GM21717 (cell line): Measurements from ENCODE around the gene SMLR1.

Experiments
- ATAC-seq: cut with Tn5 transposase; IDR thresholded peaks from one replicate; pipeline ENCODE4 v1.9.1; 2021; ENCODE audit warnings: mild to moderate bottlenecking, moderate library complexity; ENCODE audit not compliant: unreplicated experiment

Gene SMLR1

GRCh38 chr6:130849594-130849993 lies 22.4 kb downstream of the SMLR1 start:
- no peak for ATAC-seq

GRCh38 chr6:130851026-130851425 lies 23.8 kb downstream of the SMLR1 start:
- ATAC-seq: no peak

GRCh38 chr6:130852844-130853554 lies 25.8 kb downstream of the SMLR1 start:
- ATAC-seq: no peak

GRCh38 chr6:130853555-130854183 lies 26.5 kb downstream of the SMLR1 start:
- ATAC-seq: no peak

GRCh38 chr6:130858054-130858453 lies 30.8 kb downstream of the SMLR1 start:
- no peak for ATAC-seq

GRCh38 chr6:130858498-130859160 lies 31.4 kb downstream of the SMLR1 start:
- no peak for ATAC-seq

GRCh38 chr6:130859161-130859867 lies 32.1 kb downstream of the SMLR1 start:
- ATAC-seq: no peak

- ATAC-seq: no peak
Observed at GRCh38 chr6:130862370-130862769, 35.2 kb downstream of the SMLR1 start.

- ATAC-seq: no peak
Observed at GRCh38 chr6:130863415-130864230, 36.4 kb downstream of the SMLR1 start.

GRCh38 chr6:130864344-130864743 lies 37.1 kb downstream of the SMLR1 start:
- no peak for ATAC-seq

- no peak for ATAC-seq
Observed at GRCh38 chr6:130865793-130866192, 38.6 kb downstream of the SMLR1 start.

- ATAC-seq: no peak
Observed at GRCh38 chr6:130869681-130870080, 42.5 kb downstream of the SMLR1 start.

GRCh38 chr6:130870179-130870880 lies 43.1 kb downstream of the SMLR1 start:
- no peak for ATAC-seq

- peak; percentile 76 for ATAC-seq
Observed at GRCh38 chr6:130872250-130873095, 45.3 kb downstream of the SMLR1 start.

- no peak for ATAC-seq
Observed at GRCh38 chr6:130873746-130874145, 46.5 kb downstream of the SMLR1 start.

GRCh38 chr6:130879826-130880225 lies 52.6 kb downstream of the SMLR1 start:
- ATAC-seq: no peak

- ATAC-seq: no peak
Observed at GRCh38 chr6:130882370-130882769, 55.2 kb downstream of the SMLR1 start.

- peak; percentile 86 for ATAC-seq
Observed at GRCh38 chr6:130885392-130886192, 58.4 kb downstream of the SMLR1 start.
